ENCODE results near the gene CD82. TPM values are rescaled to one million over a fixed set of nuclear protein-coding genes. Genes with fewer than 3 reads are reported as not detected.

Gene CD82
- total RNA-seq, 1 experiment from 2014 or later = 8.2 TPM

DNA sequence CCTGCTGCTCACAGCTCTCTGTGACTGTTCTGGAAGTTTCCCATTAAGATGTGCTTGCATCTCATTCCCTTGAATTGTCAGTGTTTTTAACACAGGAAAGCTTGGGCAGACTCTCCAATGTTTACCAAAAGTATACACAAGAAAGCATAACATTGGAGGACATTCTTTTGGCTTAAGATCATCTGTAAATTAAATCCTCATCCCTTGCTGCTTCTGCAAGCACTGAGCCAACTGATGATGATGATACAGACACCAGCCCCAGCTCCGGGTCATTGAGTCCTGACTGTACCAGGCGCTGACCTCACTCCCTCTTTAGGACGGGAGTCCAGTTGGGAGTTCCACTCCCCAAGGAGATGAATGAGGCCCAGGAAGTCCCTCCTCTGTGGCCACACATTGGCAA lies 23.8 kb downstream of the CD82 start:
- TF ChIP-seq EZH2 (IDR thresholded peaks at IDR 0.05; ENCODE audit: borderline replicate concordance, low read depth, low read length, poor library complexity, severe bottlenecking) = no peak
- TF ChIP-seq CTCF (conservative IDR thresholded peaks at IDR 0.05; ENCODE audit: low read depth, low read length) = no peak
- CTCF ChIA-PET = interaction anchor here (1.0 kb wide), 1 partner anchor 28 kb away, joined by 3 read pairs; no protein-coding TSS in a partner anchor
- no peaks in the 10 kb centered on the region for H3K36me3 ChIP-seq (ENCODE audit: insufficient read depth, low read length, poor library complexity, severe bottlenecking)
- H3K4me1 ChIP-seq (ENCODE audit: insufficient read depth, low read length, poor library complexity, severe bottlenecking) = no peaks in the 10 kb centered on the region
- POLR2A ChIA-PET (ENCODE audit: low non-redundant PET) = no interaction called here
- intact Hi-C loops (cut with micrococcal nuclease; ENCODE audit: unreplicated experiment) = no loop called here
- H3K27me3 ChIP-seq (replicated peaks; ENCODE audit: insufficient read depth, low read depth, low read length, poor library complexity) = no peaks in the 10 kb centered on the region
- no peak overlapping the region for H3K4me3 ChIP-seq (ENCODE audit: low read depth, low read length, poor library complexity, severe bottlenecking)
- no TSS peak for BruUV-seq (replicated peaks)
- DNase-seq (ENCODE audit: low spot score) = no peak
- H3K27ac ChIP-seq (ENCODE audit: low read depth, low read length, poor library complexity, severe bottlenecking) = no peak overlapping the region
- H3K9me3 ChIP-seq (ENCODE audit: low read depth, low read length, poor library complexity, severe bottlenecking) = no peaks in the 10 kb centered on the region

DNA sequence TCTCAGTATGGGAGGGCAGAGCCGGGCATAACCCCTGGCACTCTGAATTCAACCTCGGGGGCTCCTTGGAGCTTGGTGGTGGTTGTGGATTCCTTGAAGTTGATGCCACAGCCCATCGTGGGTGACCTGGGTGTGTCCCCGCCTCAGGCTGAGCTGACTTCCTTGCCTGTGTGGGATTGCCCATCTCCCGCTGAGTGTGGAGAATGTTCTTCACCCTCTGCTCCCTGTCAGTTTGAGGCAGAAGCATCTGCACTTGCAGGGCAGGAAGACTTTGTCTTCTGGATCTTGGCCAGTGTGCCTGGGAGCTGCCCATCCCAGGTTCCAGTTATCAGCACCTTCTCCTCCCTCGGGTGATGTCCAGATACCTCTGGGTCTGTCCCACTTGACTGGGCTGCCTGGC lies 25.3 kb downstream of the CD82 start:
- TF ChIP-seq CTCF (conservative IDR thresholded peaks at IDR 0.05; ENCODE audit: low read depth, low read length) (no peak), EZH2 (IDR thresholded peaks at IDR 0.05; ENCODE audit: borderline replicate concordance, low read depth, low read length, poor library complexity, severe bottlenecking) (no peak)
- Histone ChIP-seq H3K4me1 (ENCODE audit: insufficient read depth, low read length, poor library complexity, severe bottlenecking) (no peaks in the 10 kb centered on the region), H3K27ac (ENCODE audit: low read depth, low read length, poor library complexity, severe bottlenecking) (no peak overlapping the region), H3K4me3 (ENCODE audit: low read depth, low read length, poor library complexity, severe bottlenecking) (no peak overlapping the region), H3K27me3 (replicated peaks; ENCODE audit: insufficient read depth, low read depth, low read length, poor library complexity) (no peaks in the 10 kb centered on the region), H3K36me3 (ENCODE audit: insufficient read depth, low read length, poor library complexity, severe bottlenecking) (no peaks in the 10 kb centered on the region), H3K9me3 (ENCODE audit: low read depth, low read length, poor library complexity, severe bottlenecking) (no peaks in the 10 kb centered on the region)
- intact Hi-C loops (cut with micrococcal nuclease; ENCODE audit: unreplicated experiment) = no loop called here
- POLR2A ChIA-PET (ENCODE audit: low non-redundant PET) = no interaction called here
- no peak for DNase-seq (ENCODE audit: low spot score)
- CTCF ChIA-PET = interaction anchor here (1.5 kb wide), 1 partner anchor 26 kb away, joined by 4 read pairs; no protein-coding TSS in a partner anchor
- BruUV-seq (replicated peaks) = no TSS peak

DNA sequence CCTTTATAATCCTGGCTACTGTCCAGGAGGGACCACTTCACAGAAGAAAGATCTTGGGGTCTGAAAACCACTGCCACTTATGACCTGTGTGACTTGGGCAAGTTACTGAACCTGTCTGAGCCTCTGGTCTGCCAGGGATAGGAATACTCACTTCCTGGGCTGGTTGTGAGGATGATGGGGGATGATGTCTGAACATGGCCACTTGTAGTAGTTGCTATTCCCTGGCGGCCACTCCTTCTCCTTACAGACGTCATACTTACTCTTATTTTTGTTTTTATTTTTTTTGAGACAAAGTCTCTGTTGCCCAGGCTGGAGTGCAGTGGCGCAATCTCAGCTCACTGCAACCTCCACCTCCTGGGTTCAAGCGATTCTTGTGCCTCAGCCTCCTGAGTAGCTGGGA lies 26.1 kb downstream of the CD82 start:
- Histone ChIP-seq H3K36me3 (ENCODE audit: insufficient read depth, low read length, poor library complexity, severe bottlenecking) (no peaks in the 10 kb centered on the region), H3K9me3 (ENCODE audit: low read depth, low read length, poor library complexity, severe bottlenecking) (no peaks in the 10 kb centered on the region), H3K27me3 (replicated peaks; ENCODE audit: insufficient read depth, low read depth, low read length, poor library complexity) (no peaks in the 10 kb centered on the region), H3K4me1 (ENCODE audit: insufficient read depth, low read length, poor library complexity, severe bottlenecking) (no peaks in the 10 kb centered on the region), H3K27ac (ENCODE audit: low read depth, low read length, poor library complexity, severe bottlenecking) (no peak overlapping the region), H3K4me3 (ENCODE audit: low read depth, low read length, poor library complexity, severe bottlenecking) (no peak overlapping the region)
- ChIA-PET POLR2A (ENCODE audit: low non-redundant PET) (no interaction called here), CTCF (interaction anchor here (1.5 kb wide), 1 partner anchor 25 kb away, joined by 4 read pairs; no protein-coding TSS in a partner anchor)
- BruUV-seq (replicated peaks) = no TSS peak
- intact Hi-C loops (cut with micrococcal nuclease; ENCODE audit: unreplicated experiment) = no loop called here
- no peak for TF ChIP-seq EZH2 (IDR thresholded peaks at IDR 0.05; ENCODE audit: borderline replicate concordance, low read depth, low read length, poor library complexity, severe bottlenecking)
- no peak for TF ChIP-seq CTCF (conservative IDR thresholded peaks at IDR 0.05; ENCODE audit: low read depth, low read length)
- DNase-seq (ENCODE audit: low spot score) = no peak

Measured in A673 (cell line).